Stimulated activated naive CD8-positive, alpha-beta T cell treated with anti-CD3 and anti-CD28 coated beads, Interleukin-15, Interleukin-2, amounts not matched to agents 100 ng/mL and 50 ng/mL, for 24 hours (primary cell): ENCODE results near the gene TES.

ENCODE experiments used
- H3K27ac Mint-ChIP-seq: one replicate; pipeline ENCODE4 v1.8.0; 2021; ENCODE audit warnings: mild to moderate bottlenecking, mixed read lengths
- H3K27me3 Mint-ChIP-seq: one replicate; pipeline ENCODE4 v1.8.0; 2021; ENCODE audit warnings: mixed read lengths
- H3K36me3 Mint-ChIP-seq: one replicate; pipeline ENCODE4 v1.8.0; 2021; ENCODE audit warnings: low read depth, mixed read lengths
- H3K4me1 Mint-ChIP-seq: one replicate; pipeline ENCODE4 v1.8.0; 2021; ENCODE audit warnings: low read depth, mixed read lengths
- H3K4me3 Mint-ChIP-seq: one replicate; pipeline ENCODE4 v1.8.0; 2021; ENCODE audit warnings: mild to moderate bottlenecking, mixed read lengths
- H3K9me3 Mint-ChIP-seq: one replicate; pipeline ENCODE4 v1.8.0; 2021; ENCODE audit warnings: mixed read lengths

The TES gene

DNA sequence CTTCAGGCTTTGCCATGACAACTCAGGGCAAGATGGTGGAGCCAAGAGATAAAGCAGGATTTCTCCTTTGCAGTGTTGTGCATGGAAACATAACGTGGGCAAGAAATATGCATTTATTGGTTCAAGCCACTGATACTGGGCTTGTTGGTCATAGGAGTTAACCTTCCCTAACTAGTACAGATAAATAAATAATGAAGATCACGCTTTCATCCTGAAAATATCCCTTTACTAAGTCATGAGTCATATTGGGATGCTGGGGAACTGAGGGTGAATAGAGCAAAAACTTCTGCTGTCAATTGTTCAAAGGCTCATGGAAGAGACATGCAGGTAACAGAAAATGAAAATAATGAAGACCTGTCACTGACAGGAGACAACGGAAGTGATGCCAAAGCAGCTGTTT, 55.5 kb downstream of the TES start:
- Mint-ChIP-seq H3K4me3 (no peak overlapping the region), H3K4me1 (peaks cover 10% of the 10 kb centered on the region), H3K27ac (no peak overlapping the region), H3K9me3 (no peaks in the 10 kb centered on the region), H3K36me3 (no peaks in the 10 kb centered on the region), H3K27me3 (peaks cover 4% of the 10 kb centered on the region)

DNA sequence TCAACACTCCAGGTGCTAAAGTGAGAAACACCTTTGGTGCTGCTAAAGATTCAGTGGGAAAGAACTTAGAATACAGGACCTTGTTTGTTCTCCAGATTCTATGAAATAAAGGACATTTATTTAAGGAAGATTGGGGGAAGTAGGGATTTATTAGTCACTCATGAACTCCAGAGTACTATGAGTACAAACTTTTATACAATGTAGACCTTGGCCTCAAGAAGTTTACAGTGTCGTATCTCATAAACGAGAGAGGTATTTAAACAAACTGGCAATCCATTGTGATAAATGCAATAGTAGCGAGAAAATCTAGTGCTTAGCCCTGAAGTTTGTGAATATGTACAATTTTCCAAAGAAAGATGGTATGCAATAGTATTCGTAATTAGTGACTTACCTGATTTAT, 59.1 kb downstream of the TES start:
- Mint-ChIP-seq H3K9me3 (no peaks in the 10 kb centered on the region), H3K4me3 (no peak overlapping the region), H3K36me3 (no peaks in the 10 kb centered on the region), H3K4me1 (no peaks in the 10 kb centered on the region), H3K27me3 (peaks cover 9% of the 10 kb centered on the region), H3K27ac (no peak overlapping the region)

DNA sequence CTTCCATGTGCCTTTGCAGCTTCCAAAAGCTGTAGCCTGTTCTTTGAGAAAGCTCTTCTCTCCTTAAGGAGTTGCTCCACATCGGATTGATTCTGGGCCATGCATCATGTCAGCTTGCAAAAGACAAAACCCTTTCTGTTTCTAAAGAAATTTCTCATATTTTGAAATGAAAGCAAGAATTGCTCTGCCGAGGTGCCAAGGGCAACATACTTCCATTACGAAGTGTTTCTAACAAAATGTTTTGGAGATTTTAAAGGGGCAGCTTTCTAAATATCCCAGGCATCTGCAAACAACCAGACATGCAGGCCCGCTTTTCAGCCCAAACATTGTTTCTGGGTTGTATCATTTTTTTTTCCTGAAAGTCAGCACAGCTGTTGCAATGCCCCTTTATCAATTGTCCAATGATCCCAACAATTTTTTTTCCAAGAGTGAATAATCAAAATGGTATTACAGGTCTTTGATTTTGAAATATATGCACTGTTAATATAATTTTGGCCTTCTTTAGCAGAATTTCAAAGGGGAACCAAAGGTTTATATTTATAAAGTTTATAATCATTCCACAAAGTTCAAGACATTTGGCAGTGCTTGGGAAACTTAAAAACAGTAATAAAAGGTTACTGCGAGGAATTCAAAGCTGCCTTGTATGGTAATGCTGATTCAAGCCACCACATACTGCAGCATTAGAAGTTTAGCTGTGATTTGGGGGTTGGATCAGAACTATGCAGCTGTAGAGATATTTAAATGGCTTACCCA, 61.0 kb downstream of the TES start:
- Mint-ChIP-seq H3K4me3 (no peak overlapping the region), H3K4me1 (no peaks in the 10 kb centered on the region), H3K27me3 (peaks cover 14% of the 10 kb centered on the region), H3K36me3 (no peaks in the 10 kb centered on the region), H3K9me3 (no peaks in the 10 kb centered on the region), H3K27ac (no peak overlapping the region)

DNA sequence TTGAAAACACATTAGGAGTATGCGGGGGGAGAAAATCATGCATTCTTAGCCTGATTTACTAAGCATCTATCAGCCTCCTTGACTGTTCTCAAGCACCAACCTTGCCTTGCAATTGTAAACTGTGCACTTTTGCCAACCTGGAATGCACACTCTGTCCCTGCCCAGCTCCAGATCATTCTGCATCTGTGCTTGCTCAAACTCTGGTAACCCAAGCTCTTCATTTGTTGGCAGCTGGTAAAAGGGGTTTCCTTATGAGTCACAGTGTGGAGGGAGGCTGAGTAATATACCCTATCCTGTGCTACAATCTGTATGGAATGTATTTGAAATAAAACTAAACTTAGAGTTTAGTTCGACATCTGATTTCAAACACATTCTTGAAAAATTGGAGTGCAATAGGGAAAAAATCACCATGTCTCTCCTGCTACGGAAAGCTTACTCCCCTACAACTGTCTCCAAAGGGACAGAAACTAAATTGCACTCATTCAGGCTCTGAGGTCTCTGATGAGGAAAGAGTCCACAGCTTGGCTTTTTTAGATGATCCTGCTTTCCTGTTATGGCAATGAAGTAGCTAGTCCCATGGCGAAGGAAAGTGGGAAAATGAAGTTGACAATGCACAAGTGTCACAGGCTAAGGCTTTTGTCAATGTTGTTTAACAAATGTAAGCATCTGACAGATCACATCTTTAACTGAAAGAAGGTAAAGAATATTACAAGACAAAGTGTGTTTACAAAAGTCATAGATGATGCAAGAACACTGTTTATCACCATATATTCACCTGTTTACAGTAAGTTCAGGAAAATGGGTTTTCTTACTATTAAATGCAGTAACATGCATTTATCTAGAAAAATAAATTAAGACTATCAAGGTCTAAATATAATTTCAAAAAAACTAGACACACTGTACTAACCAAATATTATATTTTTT, 61.9 kb downstream of the TES start:
- H3K36me3 Mint-ChIP-seq: no peaks in the 10 kb centered on the region
- H3K4me1 Mint-ChIP-seq: no peaks in the 10 kb centered on the region
- H3K27ac Mint-ChIP-seq: no peak overlapping the region
- H3K9me3 Mint-ChIP-seq: no peaks in the 10 kb centered on the region
- H3K4me3 Mint-ChIP-seq: no peak overlapping the region
- peaks cover 21% of the 10 kb centered on the region for H3K27me3 Mint-ChIP-seq

DNA sequence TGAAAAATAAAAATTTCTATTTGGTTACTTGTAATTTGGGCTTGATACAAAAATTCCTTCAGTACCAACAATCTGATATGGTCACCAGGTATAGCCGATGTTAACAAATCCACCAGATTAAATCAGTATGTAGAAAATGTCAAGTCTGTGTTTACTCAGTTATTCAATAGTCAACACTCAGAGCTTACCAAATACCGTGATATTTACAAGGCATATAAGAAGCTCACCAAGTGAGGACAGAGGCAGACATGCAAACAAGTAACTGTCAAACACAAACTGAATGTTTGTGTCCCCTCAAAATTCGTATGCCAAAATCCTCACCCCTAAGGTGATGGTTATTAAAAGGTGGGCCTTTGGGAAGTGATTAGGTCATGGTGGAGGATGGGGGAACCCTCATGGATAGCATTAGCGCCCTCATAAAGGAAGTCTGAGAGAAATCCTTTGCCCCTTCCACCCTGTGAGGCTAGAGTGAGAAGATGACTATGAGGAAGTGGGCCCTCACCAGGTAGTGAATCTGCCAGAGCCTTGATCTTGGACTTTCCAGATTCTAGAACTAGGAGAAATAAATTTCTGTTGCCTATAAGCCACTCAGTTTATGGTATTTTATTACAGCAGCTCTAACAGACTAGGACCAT, 63.1 kb downstream of the TES start:
- Mint-ChIP-seq H3K4me1 (no peaks in the 10 kb centered on the region), H3K27me3 (peaks cover 20% of the 10 kb centered on the region), H3K36me3 (no peaks in the 10 kb centered on the region), H3K9me3 (no peaks in the 10 kb centered on the region), H3K27ac (no peak overlapping the region), H3K4me3 (no peak overlapping the region)

DNA sequence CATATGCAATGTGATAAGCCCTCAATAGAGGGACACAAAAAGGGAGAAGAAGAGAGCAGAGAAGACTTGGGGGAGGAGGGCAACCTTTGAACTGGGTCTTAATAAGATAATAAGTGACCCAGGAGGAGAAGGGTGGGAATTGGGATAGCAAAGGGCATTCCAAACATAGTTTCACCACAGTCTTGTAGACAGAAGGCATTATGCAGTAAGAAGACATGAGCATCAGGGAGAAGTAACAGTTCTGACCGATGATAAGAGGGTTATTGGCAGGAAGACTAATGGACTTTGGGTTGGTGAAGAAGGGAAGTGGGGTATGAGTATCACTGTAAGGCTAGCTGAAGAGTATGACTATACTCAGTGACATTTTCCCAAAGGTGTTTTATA, 63.6 kb downstream of the TES start:
- Mint-ChIP-seq H3K27me3 (peaks cover 17% of the 10 kb centered on the region), H3K9me3 (no peaks in the 10 kb centered on the region), H3K27ac (no peak overlapping the region), H3K4me1 (no peaks in the 10 kb centered on the region), H3K4me3 (no peak overlapping the region), H3K36me3 (no peaks in the 10 kb centered on the region)

DNA sequence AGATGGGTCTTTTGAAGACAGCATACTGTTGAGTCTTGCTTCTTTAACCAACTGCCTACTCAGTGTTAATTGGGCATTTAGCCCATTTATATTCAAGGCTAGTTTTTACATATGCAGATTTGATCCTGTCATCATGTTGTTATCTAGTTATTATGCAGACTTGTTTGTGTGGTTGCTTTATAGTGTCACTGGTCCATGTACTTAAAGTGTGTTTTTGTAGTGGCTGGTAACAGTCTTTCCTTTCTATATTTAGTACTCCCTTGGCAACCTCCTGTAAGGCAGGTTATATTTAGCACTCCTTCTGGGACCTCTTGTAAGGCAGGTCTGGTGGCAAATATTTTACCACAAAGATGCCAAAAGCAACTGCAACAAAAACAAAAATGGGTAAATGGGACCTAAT, 66.7 kb downstream of the TES start:
- H3K36me3 Mint-ChIP-seq: no peaks in the 10 kb centered on the region
- H3K27ac Mint-ChIP-seq: no peak overlapping the region
- H3K27me3 Mint-ChIP-seq: peaks cover 24% of the 10 kb centered on the region
- H3K4me3 Mint-ChIP-seq: no peak overlapping the region
- H3K4me1 Mint-ChIP-seq: no peaks in the 10 kb centered on the region
- no peaks in the 10 kb centered on the region for H3K9me3 Mint-ChIP-seq

DNA sequence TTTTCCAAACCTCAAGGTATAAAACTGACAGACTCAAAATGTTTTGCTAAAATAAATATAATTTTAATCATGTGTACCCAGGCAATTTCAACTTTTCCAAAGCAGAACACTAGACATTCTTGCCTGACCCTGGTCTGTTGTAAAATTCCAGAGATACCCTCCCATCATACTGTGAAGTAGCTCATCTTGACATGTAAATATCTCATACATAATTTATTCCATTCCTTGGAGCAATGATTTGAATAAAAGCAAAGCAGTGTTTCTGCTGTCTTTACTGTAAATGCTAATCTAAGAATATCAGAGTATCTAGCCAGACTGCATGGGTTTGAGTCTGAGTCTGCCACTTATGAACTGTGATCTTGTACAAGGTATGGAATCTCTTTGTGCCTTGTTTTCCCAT, 68.9 kb downstream of the TES start:
- no peak overlapping the region for H3K27ac Mint-ChIP-seq
- H3K27me3 Mint-ChIP-seq: peaks cover 22% of the 10 kb centered on the region
- H3K9me3 Mint-ChIP-seq: no peaks in the 10 kb centered on the region
- no peaks in the 10 kb centered on the region for H3K4me1 Mint-ChIP-seq
- no peaks in the 10 kb centered on the region for H3K36me3 Mint-ChIP-seq
- no peak overlapping the region for H3K4me3 Mint-ChIP-seq

DNA sequence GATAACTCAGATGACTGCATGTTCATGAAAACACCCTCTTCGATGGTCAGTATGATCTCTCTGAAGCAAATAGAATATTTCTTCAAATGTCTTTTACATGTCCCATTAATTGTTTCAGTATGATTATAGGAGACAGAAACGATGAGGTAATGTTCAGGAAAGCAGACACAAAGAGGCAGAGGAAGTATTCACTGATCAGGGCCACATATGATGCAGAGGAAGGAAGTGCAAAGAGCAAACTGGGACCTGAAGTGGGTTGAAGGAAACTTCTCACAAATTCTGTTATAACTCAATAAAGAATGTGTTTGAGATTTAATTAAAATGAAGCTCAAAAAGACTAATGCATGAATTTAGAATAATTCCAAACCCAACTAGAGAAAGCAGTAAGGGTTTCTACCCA, 70.5 kb downstream of the TES start:
- H3K4me3 Mint-ChIP-seq: no peak overlapping the region
- no peaks in the 10 kb centered on the region for H3K9me3 Mint-ChIP-seq
- H3K27ac Mint-ChIP-seq: no peak overlapping the region
- peaks cover 22% of the 10 kb centered on the region for H3K27me3 Mint-ChIP-seq
- H3K4me1 Mint-ChIP-seq: no peaks in the 10 kb centered on the region
- no peaks in the 10 kb centered on the region for H3K36me3 Mint-ChIP-seq

DNA sequence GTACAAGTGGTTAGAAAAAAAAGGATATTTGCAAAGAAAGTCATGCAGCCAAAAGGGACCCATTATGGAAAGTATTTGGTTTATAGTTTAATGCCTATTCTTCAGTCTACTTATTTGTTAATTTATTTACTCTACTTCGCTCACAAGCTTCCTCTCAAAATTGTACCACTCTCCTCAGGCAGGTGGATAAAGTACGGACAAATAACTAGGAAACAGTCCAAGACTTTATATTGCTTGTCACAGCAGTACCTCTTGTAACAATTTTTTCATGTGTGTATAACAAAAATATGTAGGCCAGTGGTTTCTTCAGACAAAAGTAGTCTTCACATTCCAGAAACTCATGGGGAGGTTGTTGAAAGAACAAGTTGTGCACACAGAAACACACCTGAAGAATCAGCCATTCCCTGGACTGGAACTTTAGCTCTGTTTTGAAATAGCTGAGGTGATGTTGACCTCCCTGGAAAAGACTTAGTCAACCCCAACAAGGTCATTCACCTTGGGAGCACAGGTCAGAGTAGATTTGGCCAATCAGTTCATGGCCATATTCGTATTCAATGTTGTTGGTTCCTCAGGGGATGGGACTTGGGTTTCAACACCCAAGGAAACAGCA, 73.4 kb downstream of the TES start:
- Mint-ChIP-seq H3K27me3 (peaks cover 17% of the 10 kb centered on the region), H3K27ac (no peak overlapping the region), H3K36me3 (no peaks in the 10 kb centered on the region), H3K9me3 (no peaks in the 10 kb centered on the region), H3K4me3 (no peak overlapping the region), H3K4me1 (no peaks in the 10 kb centered on the region)

DNA sequence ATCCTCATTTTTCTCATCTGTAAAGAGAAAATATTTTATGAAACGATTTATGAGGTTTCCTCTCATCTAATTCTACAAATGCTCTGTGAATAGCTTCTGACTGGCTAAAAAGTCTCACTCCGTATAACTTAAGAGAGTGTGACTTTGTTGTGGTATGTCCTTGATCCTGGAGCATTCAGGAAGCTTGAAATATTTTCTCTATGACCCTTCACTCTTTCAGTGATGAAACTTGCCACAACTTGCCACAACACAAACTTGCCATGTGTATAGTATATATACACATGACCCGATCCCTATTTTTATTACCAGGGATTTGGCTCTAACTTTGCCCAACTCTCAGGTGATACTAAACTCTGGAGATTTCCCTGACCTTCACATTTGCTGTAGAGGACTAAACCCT, 74.1 kb downstream of the TES start:
- Mint-ChIP-seq H3K27me3 (peaks cover 16% of the 10 kb centered on the region), H3K4me3 (no peak overlapping the region), H3K36me3 (no peaks in the 10 kb centered on the region), H3K27ac (no peak overlapping the region), H3K9me3 (no peaks in the 10 kb centered on the region), H3K4me1 (no peaks in the 10 kb centered on the region)

DNA sequence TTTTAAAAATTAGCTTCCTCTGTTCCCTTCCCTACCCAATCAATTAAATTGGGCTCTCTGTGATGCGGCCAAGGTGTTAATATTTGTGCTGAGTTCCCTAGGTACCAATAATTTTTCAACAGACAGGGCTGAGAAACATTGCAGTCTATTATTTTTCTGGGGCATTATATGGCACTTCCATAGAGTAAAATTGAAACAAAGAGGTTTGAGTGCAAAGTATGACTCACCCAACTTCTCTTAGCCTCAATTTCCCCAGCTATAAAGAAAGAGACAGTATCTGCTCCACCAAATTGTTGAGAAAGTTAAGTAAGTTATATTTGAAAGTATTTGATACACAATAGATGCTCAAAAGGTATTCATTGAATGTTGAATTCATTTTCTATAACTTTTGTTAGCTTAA, 74.9 kb downstream of the TES start:
- no peak overlapping the region for H3K4me3 Mint-ChIP-seq
- H3K9me3 Mint-ChIP-seq: no peaks in the 10 kb centered on the region
- H3K27me3 Mint-ChIP-seq: peaks cover 11% of the 10 kb centered on the region
- H3K36me3 Mint-ChIP-seq: no peaks in the 10 kb centered on the region
- no peak overlapping the region for H3K27ac Mint-ChIP-seq
- no peaks in the 10 kb centered on the region for H3K4me1 Mint-ChIP-seq

DNA sequence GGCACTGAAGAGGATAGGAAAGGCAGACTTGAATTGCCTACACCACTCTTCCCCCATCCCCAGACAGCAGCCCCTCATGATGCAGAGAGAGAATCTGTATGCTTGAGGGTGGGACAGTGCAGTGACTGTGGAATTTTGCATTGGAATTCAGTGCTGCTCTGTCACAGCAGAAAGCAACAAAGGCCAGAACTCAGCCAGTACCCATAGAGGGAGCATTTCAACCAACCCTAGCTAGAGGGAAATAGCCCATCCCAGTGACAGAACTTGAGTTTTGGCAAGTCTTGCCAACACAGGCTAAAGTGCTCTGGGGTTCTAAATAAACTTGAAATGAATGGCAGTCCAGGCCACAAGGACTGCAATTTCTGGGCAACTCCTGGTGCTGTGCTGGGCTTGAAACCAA, 80.4 kb downstream of the TES start:
- Mint-ChIP-seq H3K27ac (no peak overlapping the region), H3K27me3 (peaks cover 47% of the 10 kb centered on the region)

DNA sequence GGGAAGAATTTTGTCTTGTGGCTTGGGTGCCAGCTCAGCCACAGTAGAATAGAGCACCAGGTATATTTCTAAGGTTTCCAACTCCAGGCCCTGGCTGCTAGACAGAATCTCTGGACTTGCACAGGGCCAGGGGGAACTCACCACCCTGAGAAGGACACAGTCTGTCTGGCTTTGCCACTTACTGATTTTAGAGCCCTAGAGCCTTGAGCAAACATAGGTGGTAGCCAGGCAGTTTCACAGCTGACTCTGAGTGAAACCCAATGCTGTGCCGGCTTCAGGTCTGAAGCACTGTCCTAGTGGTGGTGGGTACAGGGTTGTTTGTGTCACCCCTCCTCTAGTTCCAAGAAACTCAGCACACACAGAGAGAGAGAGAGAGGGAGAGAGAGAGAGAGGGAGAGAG, 81.6 kb downstream of the TES start:
- Mint-ChIP-seq H3K4me3 (no peak overlapping the region), H3K27me3 (peaks cover 50% of the 10 kb centered on the region), H3K27ac (no peak overlapping the region), H3K36me3 (no peaks in the 10 kb centered on the region), H3K9me3 (peaks cover 29% of the 10 kb centered on the region), H3K4me1 (no peaks in the 10 kb centered on the region)

More for the DNA sequence above, 80.4 kb downstream of the TES start:
- Mint-ChIP-seq H3K36me3 (no peaks in the 10 kb centered on the region), H3K4me3 (no peak overlapping the region), H3K4me1 (no peaks in the 10 kb centered on the region), H3K9me3 (peaks cover 22% of the 10 kb centered on the region)

DNA sequence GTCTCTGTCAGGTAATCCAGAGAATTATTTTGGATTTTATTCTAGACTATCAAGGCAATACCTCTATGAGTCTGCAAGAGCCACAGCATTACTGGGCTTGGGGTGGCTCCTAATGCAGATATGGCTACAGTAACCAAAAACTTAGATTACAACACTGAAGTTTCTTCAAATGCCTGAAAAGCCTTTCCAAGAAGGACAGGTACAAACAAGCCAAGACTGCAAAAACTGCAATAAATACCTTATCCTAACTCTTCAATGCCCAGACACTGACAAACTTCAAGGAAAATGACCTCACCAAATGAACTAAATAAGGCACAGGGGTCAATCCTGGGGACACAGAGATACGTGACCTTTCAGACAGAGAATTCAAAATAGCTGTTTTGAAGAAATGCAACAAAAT, 82.0 kb downstream of the TES start:
- no peaks in the 10 kb centered on the region for H3K36me3 Mint-ChIP-seq
- no peaks in the 10 kb centered on the region for H3K4me1 Mint-ChIP-seq
- no peak overlapping the region for H3K4me3 Mint-ChIP-seq
- peaks cover 29% of the 10 kb centered on the region for H3K9me3 Mint-ChIP-seq
- no peak overlapping the region for H3K27ac Mint-ChIP-seq
- peaks cover 49% of the 10 kb centered on the region for H3K27me3 Mint-ChIP-seq
